GM21447 (cell line): ENCODE results near the gene ST6GALNAC6.
"Not testable (repeated sequence)": the region's sequence is repeated elsewhere in the genome, so short reads cannot be mapped to it uniquely, and the experiment has no call there.

Experiments
- ATAC-seq: cut with Tn5 transposase; IDR thresholded peaks from one replicate; pipeline ENCODE4 v1.9.1; 2021; ENCODE audit not compliant: unreplicated experiment

The ST6GALNAC6 gene

DNA sequence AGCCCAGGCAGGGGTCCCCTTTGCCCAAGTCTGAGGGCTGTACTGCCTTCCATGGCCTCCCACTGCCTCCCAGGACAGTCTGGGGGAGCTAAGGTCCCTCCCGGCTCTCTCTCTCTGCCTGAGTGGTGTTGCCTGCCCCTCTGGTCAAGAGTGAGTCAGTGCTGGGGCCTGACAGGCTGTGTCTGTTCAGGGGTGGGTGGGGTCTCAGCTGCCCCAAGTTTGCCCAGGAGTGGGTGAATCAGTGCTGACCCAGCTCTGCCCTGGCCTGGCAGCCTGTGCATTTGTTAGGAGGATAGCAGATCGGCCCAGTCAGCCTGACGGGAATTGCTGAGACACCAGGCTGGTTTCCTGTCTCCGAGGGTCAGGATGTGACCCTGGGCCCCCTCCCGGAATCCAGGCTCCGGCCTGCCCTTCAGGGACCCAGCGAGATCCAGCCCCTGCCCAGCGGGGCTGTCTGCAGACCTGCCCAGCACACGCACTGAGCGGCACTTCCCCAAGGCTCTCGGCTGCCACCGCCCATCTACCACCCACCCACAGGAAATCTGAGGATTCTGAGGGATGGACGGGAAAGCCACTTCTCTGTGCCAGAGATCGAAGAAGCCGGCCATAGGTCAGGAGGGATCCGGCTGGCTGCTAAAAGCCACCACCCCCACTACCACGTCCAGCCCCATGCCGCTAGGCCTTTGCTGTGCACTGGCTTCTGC, 60.9 kb downstream of the ST6GALNAC6 start:
- ATAC-seq: no peak

- no peak for ATAC-seq
Observed at GRCh38 chr9:127837346-127837745, 62.1 kb downstream of the ST6GALNAC6 start.

- ATAC-seq: not testable (repeated sequence)
Observed at GRCh38 chr9:127836561-127836960, 62.8 kb downstream of the ST6GALNAC6 start.

GRCh38 chr9:127835991-127836516, 63.3 kb downstream of the ST6GALNAC6 start:
- ATAC-seq: no peak
